GM18907 (cell line): Measurements from ENCODE around the gene EXD3.

Experiments used
- ATAC-seq: cut with Tn5 transposase; IDR thresholded peaks from one replicate; pipeline ENCODE4 v1.9.1; 2021; ENCODE audit warnings: mild to moderate bottlenecking, moderate library complexity; ENCODE audit not compliant: unreplicated experiment

EXD3 gene

GRCh38 chr9:137369061-137369787, 53.7 kb downstream of the EXD3 start:
- no peak for ATAC-seq

DNA sequence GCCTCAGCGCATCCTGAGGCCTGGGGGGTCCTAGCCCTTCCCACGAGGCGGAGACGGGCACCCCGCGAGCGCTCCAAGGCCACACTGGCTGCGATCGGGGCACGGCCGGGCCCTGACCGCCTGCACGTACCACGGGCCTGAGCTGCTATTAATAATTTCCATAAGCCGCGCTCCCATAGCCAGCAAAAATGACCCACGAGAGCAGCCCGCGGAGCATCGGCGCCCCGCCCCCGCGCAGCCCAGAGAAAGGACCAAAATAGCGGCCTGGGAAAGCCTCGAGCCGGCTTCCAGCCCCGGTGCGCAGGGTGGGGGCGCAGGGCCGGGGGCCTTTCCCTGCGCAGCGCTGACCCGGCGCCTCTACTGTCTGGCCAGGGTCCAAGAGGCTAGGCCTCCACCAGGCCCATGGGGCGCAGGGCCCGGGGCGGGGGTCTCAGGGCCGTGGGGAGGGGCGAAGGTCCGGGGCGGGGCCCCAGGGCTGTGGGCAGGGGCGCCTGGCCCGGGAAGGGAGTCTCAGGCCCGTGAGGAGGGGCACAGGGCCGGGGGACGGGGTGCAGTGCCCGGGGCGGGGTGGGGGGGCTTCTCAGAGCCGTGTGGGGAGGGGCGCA, 54.4 kb downstream of the EXD3 start:
- no peak for ATAC-seq

DNA sequence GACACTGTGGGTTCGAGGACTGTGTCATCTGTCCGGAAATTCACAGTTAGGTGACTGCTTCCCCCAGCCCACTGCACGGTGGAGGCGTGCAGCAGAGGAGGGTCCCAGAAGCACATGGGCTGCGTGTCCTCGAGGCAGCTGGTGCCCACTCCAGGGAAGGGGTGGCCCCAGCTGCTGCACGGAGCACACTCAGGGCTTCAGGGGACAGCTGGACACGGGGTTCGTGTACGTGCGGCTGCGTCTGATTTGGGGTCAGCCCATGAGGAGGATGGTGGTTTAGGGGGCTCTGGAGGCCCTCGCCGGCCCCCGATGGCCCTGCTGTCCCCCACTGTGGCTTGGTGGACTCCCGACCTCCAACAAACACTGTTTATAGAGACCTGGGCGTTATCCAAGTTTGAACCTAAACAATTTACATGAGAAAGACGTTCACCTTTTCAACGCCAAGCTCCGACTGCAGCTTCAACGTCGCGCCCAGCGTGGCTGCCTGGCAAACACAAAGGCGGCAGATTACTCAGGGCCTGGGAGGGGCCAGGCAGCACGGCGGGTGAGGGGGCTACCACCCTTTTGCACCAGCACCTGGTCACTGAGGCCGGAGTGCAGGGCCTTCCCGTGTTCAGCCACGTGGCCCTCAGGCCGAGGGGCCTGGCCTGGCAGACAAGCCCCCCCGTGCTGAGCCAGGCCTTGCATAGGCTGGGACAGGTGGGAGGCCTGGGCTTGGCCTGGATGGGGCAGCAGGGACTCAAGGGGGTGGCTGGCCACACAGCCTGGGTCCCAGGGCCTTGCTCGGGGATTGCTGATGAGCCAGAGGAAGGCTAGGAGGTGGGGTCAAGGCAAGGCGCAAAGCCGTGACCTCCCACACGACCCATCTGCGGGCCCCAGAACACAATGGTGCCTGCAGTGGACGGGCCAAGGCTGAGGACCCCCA, 55.2 kb downstream of the EXD3 start:
- ATAC-seq = no peak

DNA sequence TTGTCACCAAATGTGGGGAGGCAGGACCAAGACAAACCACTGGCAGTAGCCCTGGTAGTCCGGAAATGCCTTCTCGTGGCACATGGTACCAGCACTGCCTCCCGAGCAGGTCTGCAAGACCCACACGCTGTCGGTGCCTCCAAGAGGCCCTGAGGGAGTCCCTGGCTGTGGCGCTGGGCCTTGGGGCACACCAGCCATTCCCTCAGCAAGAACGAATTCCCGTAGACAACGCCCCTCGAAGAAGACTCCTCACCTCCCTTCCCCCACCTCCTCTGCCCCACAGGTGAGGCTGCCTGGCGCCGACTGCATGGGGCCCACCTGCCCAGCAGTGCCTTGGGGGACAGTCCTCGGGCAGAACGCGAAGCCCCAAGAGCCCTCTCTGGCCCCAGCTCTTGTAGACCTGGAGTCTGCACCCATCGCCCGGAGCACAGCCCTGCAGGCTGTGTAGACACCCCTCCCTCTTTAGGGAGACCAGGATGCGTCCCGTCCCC, 56.0 kb downstream of the EXD3 start:
- no peak for ATAC-seq

- no peak for ATAC-seq
Measured at GRCh38 chr9:137366445-137366810, 56.5 kb downstream of the EXD3 start.

GRCh38 chr9:137365552-137366444, 57.2 kb downstream of the EXD3 start:
- ATAC-seq = no peak

DNA sequence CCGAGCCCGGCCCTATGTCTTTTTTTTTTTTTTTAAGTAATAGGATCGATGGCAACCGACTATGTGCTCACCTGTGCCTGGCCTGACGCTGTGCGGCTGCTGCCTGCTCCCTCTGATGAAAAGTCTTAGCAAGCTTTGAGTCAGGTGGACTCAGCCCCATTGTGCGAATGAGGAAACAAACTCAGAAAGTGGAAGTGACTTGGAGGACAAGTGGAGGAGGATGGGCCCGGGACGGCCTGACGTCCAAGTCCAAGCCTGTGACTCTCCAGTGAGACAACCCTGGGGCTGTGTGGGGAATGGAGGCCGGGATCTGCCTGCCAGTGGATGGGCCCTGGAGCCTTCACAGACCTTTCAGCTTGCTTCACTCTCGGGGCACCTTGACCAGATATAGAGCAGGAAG, 57.9 kb downstream of the EXD3 start:
- ATAC-seq = no peak

GRCh38 chr9:137359850-137360249, 63.1 kb downstream of the EXD3 start:
- ATAC-seq = no peak

- no peak for ATAC-seq
Measured at GRCh38 chr9:137358126-137358525, 64.8 kb downstream of the EXD3 start.

GRCh38 chr9:137357166-137357565, 65.8 kb downstream of the EXD3 start:
- no peak for ATAC-seq

DNA sequence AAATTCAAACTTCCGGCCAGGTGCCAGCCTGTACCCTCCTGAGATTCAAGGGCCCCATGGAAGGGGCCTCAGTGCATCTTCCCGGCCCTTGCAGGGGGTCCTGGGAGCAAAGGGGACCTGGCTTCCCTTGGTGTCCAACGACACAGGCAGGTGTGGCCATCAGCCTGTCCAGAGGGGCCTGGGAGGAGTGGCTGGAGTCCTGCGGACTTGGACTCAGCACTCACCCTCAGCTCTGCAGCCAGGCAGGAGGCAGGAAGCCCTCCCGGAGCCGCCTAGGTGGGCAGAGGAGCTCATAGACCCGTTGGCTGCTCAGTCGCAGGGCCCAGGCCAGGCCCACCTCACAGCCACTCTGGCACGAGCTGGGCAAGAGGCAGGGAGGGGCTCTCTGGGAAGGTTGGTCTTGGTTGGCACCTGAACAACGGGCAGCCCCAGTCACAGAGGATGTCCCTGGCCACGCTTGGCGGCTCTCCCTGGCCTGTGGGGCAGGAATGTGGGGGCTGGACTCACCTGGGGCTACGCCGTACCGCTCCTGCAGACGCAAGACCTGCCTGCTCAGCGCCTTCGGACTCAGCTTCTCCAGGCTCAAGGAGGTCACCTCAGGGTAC, 67.1 kb downstream of the EXD3 start:
- ATAC-seq = no peak

- ATAC-seq = no peak
Measured at GRCh38 chr9:137354845-137355760, 67.9 kb downstream of the EXD3 start.

DNA sequence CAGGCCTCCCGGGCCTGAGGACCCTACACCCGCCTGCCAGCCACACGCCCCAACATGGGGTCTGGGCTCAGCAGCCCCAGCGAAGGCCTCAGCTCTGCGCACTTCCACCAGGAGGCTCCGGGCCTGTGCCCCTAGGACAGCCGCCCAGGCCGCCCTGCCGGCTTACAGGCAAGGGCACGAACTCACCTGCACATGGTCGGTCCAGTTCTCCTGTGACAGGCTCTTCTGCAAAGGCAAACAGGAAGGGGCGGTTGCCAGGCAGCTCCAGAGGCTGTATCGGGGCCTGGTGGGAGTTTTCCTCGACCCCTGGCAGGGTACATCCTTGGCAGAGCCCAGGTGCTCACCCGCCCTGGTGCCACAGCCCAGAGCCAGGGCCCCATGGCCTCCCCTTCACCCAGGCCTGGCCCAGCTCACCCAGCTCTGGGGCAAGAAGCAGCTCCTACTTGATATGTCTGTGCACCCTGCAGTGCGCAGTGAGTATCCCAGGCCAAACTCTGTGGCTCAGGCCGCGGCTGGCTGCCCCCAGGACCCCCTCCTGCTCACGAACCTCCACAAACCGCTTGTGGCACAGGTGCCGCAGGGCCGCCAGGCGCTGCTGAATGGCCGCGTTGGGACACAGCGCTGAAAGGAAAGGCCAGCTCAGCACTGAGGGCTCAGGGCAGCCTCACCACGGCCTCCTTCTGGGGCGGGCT, 68.7 kb downstream of the EXD3 start:
- ATAC-seq = no peak

- ATAC-seq = no peak
Measured at GRCh38 chr9:137353223-137354152, 69.5 kb downstream of the EXD3 start.

DNA sequence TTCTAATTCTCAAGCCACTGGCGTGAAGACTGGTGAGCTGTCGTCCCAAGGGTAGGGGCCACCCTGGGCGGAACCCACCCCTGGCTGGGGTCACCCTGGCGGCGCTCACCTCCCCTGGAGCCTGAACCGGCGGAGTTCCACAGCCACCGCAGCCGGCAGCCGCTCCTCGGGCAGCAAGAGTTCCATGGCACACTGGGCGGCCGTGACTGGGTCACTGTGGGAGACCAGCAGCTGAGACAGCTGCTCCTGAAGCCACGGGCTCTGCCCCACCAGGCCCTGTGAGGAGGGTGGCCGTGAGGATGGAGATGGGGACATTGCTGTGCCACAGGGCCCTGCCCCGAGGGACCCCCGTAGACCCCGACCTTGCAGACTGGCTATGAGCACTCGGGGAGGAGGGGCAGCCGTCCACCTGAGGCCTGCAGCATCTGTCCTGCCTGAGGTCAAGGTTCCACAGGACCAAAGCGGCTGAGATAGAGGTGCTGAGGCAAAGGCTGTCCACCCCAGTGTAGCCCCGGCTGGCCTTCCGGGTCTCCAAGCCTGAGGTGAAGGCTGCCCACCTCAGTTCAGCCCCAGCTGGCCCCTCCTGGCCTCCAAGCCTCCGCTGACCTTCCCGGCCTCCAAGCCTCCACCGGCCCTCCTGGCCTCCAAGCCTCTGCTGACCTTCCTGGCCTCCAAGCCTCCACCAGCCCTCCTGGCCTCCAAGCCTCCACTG, 70.3 kb downstream of the EXD3 start:
- no peak for ATAC-seq

GRCh38 chr9:137351781-137352501, 71.0 kb downstream of the EXD3 start:
- no peak for ATAC-seq
